SK-N-SH treated with all-trans-retinoic acid at 6 μM for 48 hours (cell line): ENCODE measurements around the gene NSRP1.

Source experiments
- BACH2 ChIP-seq: fragments of 250-450 bp; sonication (Bioruptor Pico); IDR thresholded peaks from 2 replicates; pipeline ENCODE4 v1.9.0; 2021; ENCODE audit warnings: mild to moderate bottlenecking, borderline replicate concordance
- GLIS3 ChIP-seq: fragments of 250-450 bp; sonication (Bioruptor Pico); IDR thresholded peaks from 2 replicates; pipeline ENCODE4 v1.5.0; 2020; ENCODE audit warnings: mild to moderate bottlenecking, moderate library complexity
- OSR1 ChIP-seq: fragments of 250-450 bp; sonication (Bioruptor Pico); IDR thresholded peaks from 2 replicates; pipeline ENCODE4 v1.8.0; 2022; ENCODE audit warnings: moderate library complexity, mild to moderate bottlenecking, inconsistent platforms
- PPARA ChIP-seq: fragments of 250-450 bp; sonication (Bioruptor Pico); IDR thresholded peaks from 2 replicates; pipeline ENCODE4 v1.5.0; 2020; ENCODE audit warnings: mild to moderate bottlenecking, borderline replicate concordance
- RARB ChIP-seq: fragments of 250-450 bp; sonication (Bioruptor Pico); IDR thresholded peaks from 2 replicates; pipeline ENCODE4 v1.8.0; 2021; ENCODE audit warnings: mild to moderate bottlenecking, moderate library complexity
- SNAI2 ChIP-seq: fragments of 250-450 bp; sonication (Bioruptor Pico); IDR thresholded peaks from 2 replicates; pipeline ENCODE4 v1.5.0; 2020; ENCODE audit warnings: mild to moderate bottlenecking, moderate library complexity
- ZFP3 ChIP-seq: fragments of 250-450 bp; sonication (Bioruptor Pico); IDR thresholded peaks from 2 replicates; pipeline ENCODE4 v1.5.0; 2020; ENCODE audit warnings: mild to moderate bottlenecking, moderate library complexity
- ZNF8 ChIP-seq: fragments of 450-650 bp; formaldehyde crosslinking; IDR thresholded peaks from 2 replicates; pipeline ENCODE4 v1.5.0; 2020; ENCODE audit warnings: mild to moderate bottlenecking, moderate library complexity
- TF ChIP-seq, protein P1 (sequence below): fragments of 250-450 bp; sonication (Bioruptor Pico); IDR thresholded peaks from 2 replicates; pipeline ENCODE4 v1.8.0; 2021; ENCODE audit warnings: low read depth, mild to moderate bottlenecking, moderate library complexity, borderline replicate concordance
- TF ChIP-seq, protein P2 (sequence below): fragments of 250-450 bp; sonication (Bioruptor Pico); IDR thresholded peaks from 2 replicates; pipeline ENCODE4 v1.8.0; 2020; ENCODE audit warnings: mild to moderate bottlenecking, moderate library complexity, borderline replicate concordance
- TF ChIP-seq, protein P3 (sequence below): fragments of 250-450 bp; sonication (Bioruptor Pico); IDR thresholded peaks from 2 replicates; pipeline ENCODE4 v1.5.0; 2020; ENCODE audit warnings: mild to moderate bottlenecking, moderate library complexity

DNA sequence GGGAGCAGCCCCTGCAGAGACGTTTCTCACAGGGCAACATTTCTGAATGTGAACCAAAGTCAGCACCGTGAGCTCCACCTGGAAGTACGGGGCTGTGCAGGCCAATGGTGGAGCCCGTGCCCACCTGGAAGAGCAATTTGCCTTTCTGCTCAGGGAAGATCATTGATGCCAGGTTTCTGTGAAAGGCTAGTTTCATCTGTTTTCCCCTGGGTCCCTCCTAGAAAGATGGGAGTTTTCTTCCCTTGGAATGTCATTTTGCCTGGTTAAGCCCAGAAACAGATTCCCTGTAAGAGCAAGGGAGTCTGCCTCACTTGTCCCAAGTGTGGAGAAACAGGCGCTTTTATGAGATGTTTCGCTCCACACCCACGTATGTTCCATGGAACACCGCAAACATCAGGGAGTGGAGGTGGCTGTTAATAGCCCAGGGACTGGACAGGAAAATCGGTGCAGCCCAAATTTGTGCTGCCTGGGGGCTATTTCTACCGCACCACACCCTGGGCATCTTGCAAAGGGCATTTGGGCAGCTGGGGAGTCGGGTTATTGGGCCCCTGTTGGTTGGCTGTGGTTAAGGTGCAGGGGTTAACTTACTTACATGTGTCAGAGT is 116.3 kb downstream of the NSRP1 start:
- TF ChIP-seq, protein P1, sequence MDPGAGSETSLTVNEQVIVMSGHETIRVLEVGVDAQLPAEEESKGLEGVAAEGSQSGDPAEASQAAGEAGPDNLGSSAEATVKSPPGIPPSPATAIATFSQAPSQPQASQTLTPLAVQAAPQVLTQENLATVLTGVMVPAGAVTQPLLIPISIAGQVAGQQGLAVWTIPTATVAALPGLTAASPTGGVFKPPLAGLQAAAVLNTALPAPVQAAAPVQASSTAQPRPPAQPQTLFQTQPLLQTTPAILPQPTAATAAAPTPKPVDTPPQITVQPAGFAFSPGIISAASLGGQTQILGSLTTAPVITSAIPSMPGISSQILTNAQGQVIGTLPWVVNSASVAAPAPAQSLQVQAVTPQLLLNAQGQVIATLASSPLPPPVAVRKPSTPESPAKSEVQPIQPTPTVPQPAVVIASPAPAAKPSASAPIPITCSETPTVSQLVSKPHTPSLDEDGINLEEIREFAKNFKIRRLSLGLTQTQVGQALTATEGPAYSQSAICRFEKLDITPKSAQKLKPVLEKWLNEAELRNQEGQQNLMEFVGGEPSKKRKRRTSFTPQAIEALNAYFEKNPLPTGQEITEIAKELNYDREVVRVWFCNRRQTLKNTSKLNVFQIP (CRISPR knock-in tag): no peak
- TF ChIP-seq RARB (CRISPR knock-in tag) (no peak), PPARA (no peak), GLIS3 (CRISPR knock-in tag) (no peak), OSR1 (no peak), ZNF8 (CRISPR knock-in tag) (no peak), BACH2 (CRISPR knock-in tag) (no peak), ZFP3 (no peak), SNAI2 (CRISPR knock-in tag) (no peak)
- TF ChIP-seq, protein P2, sequence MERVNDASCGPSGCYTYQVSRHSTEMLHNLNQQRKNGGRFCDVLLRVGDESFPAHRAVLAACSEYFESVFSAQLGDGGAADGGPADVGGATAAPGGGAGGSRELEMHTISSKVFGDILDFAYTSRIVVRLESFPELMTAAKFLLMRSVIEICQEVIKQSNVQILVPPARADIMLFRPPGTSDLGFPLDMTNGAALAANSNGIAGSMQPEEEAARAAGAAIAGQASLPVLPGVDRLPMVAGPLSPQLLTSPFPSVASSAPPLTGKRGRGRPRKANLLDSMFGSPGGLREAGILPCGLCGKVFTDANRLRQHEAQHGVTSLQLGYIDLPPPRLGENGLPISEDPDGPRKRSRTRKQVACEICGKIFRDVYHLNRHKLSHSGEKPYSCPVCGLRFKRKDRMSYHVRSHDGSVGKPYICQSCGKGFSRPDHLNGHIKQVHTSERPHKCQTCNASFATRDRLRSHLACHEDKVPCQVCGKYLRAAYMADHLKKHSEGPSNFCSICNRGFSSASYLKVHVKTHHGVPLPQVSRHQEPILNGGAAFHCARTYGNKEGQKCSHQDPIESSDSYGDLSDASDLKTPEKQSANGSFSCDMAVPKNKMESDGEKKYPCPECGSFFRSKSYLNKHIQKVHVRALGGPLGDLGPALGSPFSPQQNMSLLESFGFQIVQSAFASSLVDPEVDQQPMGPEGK (CRISPR knock-in tag): no peak
- TF ChIP-seq, protein P3, sequence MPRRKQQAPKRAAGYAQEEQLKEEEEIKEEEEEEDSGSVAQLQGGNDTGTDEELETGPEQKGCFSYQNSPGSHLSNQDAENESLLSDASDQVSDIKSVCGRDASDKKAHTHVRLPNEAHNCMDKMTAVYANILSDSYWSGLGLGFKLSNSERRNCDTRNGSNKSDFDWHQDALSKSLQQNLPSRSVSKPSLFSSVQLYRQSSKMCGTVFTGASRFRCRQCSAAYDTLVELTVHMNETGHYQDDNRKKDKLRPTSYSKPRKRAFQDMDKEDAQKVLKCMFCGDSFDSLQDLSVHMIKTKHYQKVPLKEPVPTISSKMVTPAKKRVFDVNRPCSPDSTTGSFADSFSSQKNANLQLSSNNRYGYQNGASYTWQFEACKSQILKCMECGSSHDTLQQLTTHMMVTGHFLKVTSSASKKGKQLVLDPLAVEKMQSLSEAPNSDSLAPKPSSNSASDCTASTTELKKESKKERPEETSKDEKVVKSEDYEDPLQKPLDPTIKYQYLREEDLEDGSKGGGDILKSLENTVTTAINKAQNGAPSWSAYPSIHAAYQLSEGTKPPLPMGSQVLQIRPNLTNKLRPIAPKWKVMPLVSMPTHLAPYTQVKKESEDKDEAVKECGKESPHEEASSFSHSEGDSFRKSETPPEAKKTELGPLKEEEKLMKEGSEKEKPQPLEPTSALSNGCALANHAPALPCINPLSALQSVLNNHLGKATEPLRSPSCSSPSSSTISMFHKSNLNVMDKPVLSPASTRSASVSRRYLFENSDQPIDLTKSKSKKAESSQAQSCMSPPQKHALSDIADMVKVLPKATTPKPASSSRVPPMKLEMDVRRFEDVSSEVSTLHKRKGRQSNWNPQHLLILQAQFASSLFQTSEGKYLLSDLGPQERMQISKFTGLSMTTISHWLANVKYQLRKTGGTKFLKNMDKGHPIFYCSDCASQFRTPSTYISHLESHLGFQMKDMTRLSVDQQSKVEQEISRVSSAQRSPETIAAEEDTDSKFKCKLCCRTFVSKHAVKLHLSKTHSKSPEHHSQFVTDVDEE (CRISPR knock-in tag): no peak
